UCSD-AML1 (cell line): ENCODE data around the gene HIP1.
"Not testable (repeated sequence)": the region's sequence is repeated elsewhere in the genome, so short reads cannot be mapped to it uniquely, and the experiment has no call there.

Source experiments
- DNase-seq: peaks from one replicate; lab custom pipeline; 2025; ENCODE audit not compliant: unreplicated experiment; lab: John Stamatoyannopoulos, UW

Gene HIP1

DNA sequence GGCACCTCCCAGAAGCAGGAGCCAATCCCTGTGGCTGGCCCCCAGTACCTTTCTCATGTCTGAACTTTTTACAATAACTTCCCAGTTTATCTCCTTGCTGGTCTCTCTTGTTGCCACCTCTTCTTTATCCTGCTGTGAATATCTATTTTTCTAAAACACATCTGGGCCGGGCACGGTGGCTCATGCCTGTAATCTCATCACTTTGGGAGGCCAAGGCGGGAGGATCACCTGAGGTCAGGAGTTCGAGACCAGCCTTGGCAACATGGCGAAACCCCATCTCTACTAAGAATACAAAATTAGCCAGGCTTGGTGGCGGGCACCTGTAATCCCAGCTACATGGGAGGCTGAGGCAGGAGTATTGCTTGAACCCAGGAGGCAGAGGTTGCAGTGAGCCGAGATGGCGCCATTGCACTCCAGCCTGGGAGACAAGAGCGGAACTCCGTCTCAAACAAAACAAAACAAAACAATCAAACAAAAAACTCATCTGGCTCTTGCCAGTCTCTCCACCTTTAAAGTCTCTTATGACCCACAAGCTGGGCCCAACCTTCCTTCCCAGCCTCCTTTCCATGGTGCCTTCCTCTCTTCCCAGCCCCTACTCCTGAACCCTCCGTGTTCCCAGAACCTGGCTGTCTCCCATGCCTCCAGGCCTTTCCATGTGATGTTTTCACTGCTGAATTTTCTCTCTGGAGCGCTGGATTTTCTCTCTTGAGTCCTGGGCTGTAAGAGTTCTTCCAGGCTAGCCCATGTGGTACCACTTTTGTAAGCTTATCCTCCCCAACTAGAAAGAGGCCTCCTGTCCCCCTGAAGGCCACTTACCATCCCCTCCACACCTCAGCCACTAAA, 51.3 kb downstream of the HIP1 start:
- no peak for DNase-seq

DNA sequence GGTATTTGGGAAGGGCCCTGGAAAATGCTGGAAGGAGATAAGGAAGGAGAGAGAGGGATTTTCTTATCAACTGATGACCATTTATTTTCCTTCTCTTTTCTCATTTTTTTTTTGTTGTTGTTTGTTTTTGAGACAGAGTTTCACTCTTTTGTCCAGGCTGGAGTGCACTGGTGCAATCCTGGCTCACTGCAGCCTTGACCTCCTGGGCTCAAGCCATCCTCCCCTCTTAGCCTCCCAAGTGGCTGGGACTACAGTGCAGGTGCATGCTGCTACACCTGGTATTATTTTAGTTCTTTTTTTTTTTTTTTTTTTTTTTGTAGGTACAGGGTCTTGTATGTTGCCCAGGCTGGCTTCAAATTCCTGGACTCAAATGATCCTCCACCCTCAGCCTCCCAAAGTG, 52.2 kb downstream of the HIP1 start:
- DNase-seq = no peak

DNA sequence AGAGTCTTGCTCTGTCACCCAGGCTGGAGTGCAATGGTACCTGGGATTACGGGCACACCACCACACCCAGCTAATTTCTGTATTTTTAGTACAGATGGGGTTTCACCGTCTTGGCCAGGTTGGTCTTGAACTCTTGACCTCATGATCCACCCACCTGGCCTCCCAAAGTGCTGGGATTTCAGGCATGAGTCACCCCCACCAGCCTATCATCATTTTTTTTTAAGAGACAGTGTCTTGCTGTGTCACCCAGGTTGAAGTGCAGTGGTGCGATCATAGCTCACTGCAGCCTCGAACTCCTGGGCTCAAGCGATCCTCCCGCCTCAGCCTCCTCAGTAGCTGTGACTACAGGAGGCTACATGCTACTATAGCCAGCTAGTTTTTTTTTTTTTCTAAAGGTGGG, 56.7 kb downstream of the HIP1 start:
- not testable (repeated sequence) for DNase-seq

DNA sequence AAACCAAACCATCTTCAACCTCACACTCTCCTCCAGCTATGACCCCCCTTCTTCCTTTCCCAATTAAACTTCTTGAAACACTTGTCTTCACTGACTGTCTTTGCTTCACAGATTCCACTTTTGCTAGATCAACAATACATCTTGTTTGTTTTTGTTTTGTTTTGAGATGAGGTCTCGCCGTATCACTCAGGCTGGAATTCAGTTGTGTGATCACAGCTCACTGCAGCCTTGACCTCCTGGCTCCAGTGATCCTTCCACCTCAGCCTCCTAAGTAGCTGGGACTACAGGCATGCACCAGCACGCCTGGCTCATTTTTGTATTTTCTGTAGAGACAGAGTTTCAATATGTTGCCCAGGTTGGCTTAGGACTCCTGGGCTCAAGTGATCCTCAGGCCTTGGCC, 59.7 kb downstream of the HIP1 start:
- DNase-seq = no peak

DNA sequence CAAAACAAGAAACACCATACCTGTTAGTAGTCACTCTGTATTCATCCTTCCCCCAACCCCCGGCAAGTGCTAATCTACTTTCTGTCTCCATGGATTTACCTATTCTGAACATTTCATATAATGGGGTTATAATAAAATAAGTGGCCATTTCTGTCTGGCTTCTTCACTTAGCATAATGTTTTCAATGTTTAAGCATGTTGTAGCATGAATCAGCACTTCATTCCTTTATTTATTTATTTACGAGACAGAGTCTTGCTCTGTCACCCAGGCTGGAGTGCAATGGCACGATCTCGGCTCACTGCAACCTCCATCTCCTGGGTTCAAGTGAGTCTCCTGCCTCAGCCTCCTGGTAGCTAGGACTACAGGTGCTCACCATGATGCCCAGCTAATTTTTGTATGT, 69.2 kb downstream of the HIP1 start:
- DNase-seq = no peak

DNA sequence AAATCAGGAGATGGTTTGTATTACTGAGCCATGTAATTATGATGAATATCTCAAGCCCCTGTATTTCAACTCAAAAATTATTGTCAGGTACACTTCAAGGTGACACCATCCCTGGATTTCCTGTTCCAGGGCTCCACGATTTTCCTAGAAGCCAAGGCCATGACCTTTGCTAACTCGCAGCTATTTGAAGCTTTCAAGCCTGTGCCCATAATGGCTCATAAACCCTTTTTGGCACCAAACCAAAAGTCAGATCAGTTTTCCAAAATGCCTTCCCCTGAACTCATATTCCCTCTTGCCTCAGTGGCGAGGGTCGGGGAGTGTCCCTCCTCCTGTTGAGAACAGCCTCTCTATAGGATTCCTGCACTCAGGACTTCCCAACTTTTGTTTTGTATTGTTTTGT, 70.8 kb downstream of the HIP1 start:
- no peak for DNase-seq

DNA sequence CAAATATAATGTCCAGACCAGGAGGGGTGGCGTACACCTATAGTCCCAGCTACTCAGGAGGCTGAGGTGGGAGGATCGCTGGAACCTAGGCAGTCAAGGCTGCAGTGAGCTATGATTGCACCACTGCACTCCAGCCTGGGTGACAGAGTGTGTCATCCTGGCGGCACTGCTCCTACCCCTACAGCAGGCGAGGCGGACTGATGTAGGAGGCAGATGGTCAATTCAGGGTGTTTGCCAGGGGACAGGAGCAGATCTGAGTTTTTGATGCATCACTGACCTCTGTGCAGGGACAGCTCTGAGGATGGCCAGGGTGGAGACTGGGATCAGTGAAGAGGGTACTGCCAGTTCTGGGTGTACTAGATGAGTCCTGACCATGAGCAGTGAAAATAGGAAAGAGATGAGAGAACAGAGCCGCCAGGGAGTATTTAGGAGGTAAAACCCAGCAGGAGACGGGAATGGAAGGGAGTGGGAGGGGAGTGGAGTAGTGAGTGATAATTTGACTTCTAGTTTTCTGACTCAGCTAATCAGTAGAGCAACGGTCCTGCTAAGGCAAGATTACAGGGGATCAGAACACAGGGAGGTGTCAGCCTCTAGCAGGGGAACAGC, 75.3 kb downstream of the HIP1 start:
- DNase-seq = no peak

DNA sequence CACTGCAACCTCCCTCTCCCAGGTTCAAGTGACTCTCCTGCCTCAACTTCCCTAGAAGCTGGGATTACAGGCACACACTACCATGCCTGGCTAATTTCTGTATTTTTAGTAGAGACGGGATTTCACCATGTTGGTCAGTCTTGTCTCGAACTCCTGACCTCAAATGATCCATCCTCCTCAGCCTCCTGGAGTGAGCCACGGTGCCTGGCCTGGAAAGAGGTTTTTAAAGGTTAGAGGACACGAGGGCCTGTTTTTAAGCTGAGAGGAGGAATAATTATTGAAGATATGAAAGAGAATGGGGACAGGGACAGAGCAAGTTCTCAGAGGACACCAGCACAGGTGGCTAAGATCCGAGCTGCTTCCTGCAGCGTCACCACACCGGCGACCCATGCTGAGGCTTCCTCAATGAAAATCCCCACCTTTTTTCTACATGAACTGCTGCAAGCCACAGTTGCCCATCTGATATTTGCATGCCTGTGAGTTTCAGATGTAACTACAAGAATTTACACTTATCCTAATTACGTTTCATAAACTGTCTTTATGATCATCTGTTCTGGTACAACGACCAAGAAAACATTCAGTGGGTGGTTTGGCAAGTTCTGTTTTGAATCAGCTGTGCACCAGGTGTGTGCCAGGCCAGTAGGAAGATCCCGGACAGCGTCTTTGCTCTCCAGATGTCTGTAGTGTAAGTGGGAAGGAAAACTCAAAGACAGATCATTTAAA, 76.0 kb downstream of the HIP1 start:
- DNase-seq = no peak

DNA sequence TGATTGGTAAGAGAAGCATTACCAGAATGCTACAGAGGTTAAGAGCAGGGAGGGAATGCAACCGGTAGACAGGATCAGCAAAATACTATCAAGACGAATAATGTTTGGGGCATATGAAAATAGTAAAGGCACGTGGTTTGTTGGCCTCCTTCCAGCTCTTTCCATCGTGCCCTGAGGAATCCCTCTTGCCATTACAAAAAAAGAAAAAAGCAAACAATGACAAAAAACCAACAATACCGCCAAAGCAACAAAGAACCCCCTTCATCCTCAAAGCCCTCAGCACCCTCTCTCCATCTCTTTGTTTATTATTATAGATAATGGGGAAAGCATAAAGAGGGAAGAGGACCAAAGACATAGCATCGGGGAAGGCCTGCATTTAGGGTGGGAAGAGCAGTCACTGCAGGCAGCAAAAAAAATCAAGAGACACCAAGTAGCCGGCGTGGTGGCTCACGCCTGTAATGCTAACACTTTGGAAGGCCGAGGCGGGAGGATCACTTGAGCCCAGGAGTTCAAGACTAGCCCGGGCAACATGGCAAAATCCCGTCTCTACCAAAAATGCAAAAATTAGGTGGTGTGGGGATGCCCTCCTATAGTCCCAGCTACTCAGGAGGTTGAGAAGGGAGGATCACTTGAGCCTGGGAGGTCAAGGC, 78.0 kb downstream of the HIP1 start:
- DNase-seq = no peak

DNA sequence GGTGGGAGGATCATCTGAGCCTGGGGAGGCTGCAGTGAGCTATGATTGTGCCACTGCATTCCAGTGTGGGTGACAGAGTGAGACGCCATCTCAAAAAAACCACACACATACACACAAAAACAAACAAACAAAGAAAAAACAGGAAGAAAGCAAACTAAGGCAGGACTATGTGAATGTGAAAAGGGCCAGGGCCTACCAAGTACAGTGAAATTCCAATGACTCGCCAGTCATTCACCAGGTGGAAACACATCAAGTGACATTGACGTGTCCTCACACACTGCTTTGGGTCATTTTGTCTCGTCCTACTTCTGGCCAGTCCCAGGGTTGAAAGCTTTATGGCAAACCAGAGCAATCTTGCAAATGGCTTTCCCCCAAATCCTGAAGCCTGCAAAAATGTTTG, 79.9 kb downstream of the HIP1 start:
- no peak for DNase-seq

DNA sequence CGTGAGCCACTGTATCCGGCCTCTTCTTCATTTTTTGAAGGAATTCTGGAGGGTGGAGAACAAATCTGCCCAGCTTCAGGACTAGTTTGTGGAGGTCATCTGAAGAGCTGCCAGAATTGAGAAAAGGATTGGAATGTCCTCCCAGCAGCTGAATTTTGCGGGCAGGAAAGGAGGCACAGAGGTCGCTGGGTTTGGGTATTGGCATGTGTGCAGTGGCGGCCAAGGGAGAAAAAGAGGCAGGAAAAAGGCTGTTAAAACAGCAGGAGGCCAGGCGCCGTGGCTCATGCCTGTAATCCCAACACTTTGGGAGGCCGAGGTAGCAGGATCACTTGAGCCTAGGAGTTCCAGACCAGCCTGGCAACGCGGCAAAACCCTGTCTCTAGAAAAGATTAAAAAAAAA, 80.4 kb downstream of the HIP1 start:
- DNase-seq = no peak

DNA sequence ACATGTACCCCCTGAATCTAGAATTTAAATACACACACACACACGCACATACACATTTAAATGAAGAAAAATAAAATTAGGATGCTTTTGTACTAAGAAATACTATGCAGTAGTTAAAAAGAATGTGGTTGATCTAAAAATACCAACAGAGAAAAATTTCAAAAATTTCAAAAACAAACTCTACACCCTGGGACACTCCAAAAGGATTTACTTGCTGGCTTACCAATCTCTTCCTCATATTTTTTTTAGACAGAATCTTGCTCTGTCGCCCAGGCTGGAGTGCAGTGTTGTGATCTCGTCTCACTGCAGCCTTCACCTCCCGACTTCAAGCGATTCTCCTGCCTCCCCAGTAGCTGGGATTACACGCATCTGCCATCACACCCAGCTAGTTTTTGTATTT, 80.9 kb downstream of the HIP1 start:
- DNase-seq = no peak

DNA sequence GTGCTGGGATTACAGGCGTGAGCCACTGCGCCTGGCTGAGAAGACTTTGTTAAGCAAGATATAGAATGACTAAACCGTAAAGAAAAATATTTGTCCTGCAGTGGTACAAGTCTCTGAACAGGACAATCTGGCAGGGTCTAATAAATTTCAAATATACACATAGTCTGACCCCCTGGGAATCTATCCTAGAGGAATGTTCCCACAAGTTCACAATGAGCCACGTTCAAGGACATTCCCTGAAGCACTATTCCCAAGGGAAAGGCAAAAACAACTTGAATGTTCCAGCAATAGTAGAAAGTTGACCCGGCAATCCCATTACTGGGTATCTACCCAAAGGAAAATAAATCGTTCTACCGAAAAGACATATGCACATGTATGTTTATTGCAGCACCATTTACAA, 82.0 kb downstream of the HIP1 start:
- DNase-seq = no peak

DNA sequence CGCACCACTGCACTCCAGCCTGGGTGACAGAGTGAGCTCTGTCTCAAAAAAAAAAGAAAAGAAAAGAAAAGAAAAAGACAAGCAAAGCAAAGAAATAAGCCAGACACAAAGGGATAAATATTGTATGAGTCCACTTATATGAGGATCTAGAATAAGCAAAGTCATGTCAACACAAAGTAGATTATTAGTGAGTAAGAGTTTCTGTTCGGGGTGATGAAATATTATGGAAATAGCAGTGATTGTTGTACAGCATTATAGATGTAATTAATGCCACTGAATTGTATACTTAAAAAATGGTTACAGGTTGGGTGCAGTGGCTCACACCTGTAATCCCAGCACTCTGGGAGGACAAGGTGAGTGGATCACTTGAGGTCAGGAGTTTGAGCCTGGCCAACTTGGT, 83.2 kb downstream of the HIP1 start:
- no peak for DNase-seq

DNA sequence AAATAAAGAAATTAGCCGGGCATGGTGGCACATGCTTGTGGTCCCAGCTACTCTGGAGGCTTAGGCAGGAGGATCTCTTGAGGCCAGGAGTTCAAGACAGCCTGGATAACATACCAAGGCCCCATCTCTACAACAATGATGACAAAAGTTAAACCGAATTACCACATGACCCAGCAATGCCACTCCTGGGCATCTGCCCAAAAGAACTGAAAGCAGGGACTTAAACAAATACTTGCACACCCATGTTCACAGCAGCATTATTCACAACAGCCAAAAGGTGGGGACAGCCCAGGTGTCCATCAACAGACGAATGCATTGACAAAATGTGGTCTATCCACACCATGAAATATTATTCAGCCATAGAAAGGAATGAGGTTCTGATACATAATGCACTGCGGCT, 83.9 kb downstream of the HIP1 start:
- DNase-seq = no peak

DNA sequence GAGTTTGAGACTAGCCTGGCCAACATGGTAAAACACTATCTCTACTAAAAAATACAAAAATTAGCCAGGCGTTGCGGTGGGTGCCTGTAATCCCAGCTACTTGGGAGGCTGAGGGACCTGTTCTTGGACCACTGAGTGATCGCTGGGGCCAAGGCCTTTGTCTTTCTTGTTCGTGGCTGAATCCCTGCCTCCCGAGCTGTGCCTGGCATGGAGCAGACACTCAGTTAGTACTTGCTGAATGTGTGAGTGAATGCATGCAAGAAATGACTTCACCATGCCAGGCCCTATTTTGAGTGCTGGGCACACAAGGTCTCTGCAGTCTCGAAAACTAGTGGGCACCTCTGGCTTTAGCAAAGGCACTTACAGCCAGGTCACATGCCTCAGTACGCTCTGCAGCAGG, 85.1 kb downstream of the HIP1 start:
- no peak for DNase-seq

DNA sequence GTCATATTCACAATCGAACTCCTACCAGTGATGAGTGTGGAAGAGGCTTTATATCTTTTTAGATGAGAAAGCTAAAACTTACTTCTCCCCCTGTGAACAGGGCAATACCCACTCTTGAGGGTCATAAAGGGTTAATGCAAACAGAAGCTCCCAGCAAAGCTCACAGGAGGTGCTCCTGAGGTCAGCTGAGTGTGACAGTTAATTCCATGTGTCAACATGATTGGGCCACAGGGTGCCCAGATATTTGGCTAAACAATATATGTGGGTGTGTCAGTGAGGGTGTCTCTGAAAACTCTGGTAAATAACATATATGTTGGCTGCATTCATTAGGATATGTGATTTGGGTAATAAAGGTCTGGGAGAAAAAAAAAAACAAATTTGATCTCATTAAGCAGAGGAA, 86.0 kb downstream of the HIP1 start:
- DNase-seq = no peak

DNA sequence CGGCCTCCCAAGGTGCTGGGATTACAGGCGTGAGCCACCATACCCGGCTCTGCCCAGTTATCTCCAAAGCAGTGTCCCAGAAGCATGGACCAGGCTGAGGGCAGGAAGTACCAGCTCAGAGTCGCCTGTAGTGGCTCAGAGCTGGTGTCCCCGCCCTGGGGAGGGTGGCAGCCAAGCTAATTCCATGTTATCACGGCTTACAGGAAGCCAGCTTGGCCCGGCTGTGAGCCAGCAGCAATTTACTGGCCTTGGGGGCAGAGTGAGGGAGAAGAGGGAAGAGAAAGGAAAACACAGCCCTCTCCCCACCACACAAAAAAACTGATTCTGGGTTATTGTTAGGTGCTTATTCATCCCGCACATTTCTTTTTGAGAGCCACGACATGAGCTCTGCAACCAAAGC, 88.1 kb downstream of the HIP1 start:
- peak; percentile 64 for DNase-seq

DNA sequence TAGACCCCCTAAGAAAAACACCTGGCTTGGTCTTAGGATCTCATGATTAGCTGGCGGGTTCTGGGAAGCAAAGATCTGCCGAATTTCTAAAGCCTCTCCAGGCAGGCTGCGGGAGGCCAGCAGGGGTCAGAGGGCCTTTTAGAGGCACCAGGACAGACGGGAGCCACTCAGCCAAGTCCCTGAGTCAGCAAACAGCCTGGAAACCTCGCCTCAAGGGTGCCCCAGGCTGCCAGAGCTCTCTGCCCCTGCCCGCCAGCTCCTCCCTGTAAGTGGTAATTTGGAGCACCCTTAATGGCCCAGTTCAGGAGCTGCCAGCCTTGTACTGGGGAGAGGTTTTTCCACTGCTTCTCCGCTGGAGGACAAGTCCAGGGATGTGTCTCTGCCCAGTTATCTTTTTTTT, 88.7 kb downstream of the HIP1 start:
- no peak for DNase-seq

DNA sequence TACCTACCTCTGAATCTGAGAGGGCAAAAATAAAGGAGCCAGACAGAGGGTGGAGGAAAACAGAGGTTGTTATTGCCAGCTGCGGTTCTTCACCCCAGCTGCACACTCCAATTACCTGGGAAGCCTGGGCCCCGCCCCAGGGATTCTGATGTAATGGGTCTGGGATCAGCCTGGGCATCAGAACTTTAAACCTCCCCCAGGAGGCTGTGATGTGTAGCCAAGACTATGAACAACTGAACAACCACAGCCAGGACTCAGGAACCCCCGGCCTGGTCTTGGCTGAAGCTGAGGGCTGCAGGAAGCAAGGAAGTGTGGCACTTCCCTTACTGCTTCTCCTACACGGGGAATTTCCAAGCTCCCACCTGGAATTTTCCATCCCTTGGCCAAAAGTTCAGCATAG, 89.3 kb downstream of the HIP1 start:
- DNase-seq = no peak

DNA sequence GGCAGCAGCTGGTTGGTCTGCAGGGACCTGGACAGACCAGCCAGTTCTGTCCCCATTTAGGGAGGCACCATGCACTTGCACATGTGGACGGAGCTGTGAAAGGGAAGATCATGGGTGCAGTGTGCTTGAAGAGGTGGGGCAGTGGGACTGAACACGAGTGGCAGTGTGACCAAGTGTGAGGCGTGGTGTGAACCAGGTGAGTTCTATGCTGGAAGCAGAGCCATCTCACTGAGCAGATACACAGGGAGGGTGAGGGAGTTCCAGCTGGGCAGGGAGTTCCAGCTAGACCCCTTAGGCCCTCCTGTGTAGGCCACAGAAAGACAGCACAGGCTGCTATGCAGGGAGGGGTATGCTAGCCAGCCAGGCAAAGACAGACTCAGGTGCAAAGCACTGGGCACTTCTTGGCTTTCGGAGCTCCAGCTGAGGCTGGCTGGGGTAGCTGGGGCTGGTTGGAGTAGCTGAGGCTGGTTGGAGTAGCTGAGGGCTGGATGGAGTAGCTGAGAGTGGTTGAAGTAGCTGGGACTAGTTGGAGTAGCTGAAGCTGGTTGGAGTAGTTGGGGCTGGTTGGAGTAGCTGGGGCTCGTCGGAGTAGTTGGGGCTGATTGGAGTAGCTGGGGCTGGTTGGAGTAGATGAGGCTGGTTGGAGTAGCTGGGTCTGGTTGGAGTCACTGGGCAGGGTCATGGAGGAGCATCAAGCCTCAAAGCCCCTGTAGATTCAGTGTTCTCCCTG, 90.9 kb downstream of the HIP1 start:
- no peak for DNase-seq
